Prostate gland (tissue), 2 donors: ENCODE data around the gene IL9. TPM values are rescaled to one million over a fixed set of nuclear protein-coding genes. Genes with fewer than 3 reads are reported as not detected.

Experiments used
- DNase-seq: peaks from one replicate; pipeline ENCODE4 v3.0.0-alpha.2; 2019; ENCODE audit warnings: low spot score
- H3K27ac ChIP-seq, 2 donors: fragments of 200-600 bp; sonication (generic); 2 replicates each; pipeline ENCODE4 v1.5.1; 2017 to 2019
- H3K27me3 ChIP-seq: fragments of 200-600 bp; sonication (generic); replicated peaks from 2 replicates; pipeline ENCODE4 v1.5.1; 2019; ENCODE audit not compliant: insufficient read depth
- H3K36me3 ChIP-seq, 2 donors: fragments of 200-600 bp; sonication (generic); 1 replicate in 1 of 2; 2 replicates in 1 of 2; pipeline versions ENCODE4 v1.5.1 to v1.8.1; 2017 to 2019
- H3K4me1 ChIP-seq: fragments of 200-600 bp; sonication (generic); replicated peaks from 2 replicates; pipeline ENCODE4 v1.5.1; 2019
- H3K4me3 ChIP-seq, 2 donors: fragments of 200-600 bp; sonication (generic); 2 replicates each; pipeline ENCODE4 v1.5.1; 2017 to 2019
- H3K9me3 ChIP-seq: fragments of 200-600 bp; sonication (generic); 2 replicates; pipeline ENCODE4 v1.5.1; 2017
- POLR2A ChIP-seq: fragments of 450-650 bp; IDR thresholded peaks from one replicate; pipeline ENCODE4 v1.6.1; 2016; ENCODE audit warnings: antibody characterized with exemption, mild to moderate bottlenecking
- POLR2AphosphoS5 ChIP-seq: sonication (generic); formaldehyde crosslinking; IDR thresholded peaks from one replicate; pipeline ENCODE4 v1.6.1; 2017; ENCODE audit warnings: antibody characterized with exemption
- whole genome bisulfite sequencing: methylation state at CpG from one replicate; pipeline ENCODE4 v1.1.5; 2018; 5-methylcytosine and 5-hydroxymethylcytosine counted together
- intact Hi-C: fragments of 100-400 bp; cut with DNase I; formaldehyde crosslinking; loops from one replicate; pipeline ENCODE4 v1.14.2; 2022
- total RNA-seq, 2 donors: library from RNA; depleted of rRNA; stranded (reverse); fragments of >200 nt; gene quantifications; one replicate each; pipeline ENCODE4 v1.1.0, GENCODE V29; 2016
- TF ChIP-seq, protein P1 (sequence below), 4 experiments: fragments of 200-600 bp in 2 of 4; fragments of 450-650 bp in 2 of 4; sonication (generic) in 2 of 4; IDR thresholded peaks; 1 replicate in 3 of 4; 2 replicates in 1 of 4; pipeline ENCODE4 v1.5.1; 2016 to 2019; ENCODE audit warnings: antibody characterized with exemption in 4 of 4, mild to moderate bottlenecking in 2 of 4, moderate library complexity in 2 of 4

The IL9 gene
- total RNA-seq, 2 donors from 2014 or later, result not detected

DNA sequence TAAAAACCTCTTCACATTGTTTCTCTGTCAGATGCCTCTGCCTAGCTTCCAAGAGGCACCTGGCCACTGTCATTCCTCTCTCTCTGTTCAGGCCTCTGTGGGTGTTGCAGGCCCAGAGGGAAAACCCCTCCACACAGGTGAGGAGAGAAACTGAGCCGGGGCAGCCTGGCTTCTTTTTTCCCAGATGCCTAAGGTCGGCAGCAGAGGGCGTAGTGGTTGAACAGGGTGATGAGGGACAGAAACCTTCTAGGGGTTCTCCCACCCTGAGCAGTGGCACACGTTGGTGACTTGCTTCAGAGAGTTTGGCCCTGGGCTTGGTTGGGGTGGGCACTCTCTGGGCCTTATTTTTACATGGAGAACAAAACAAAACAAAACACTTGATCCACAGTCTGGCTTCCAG lies 12.2 kb downstream of the IL9 start:
- no peaks in the 10 kb centered on the region for H3K4me1 ChIP-seq
- 69% methylated on average over 4 of the region's 4 CpGs for WGBS
- no peak overlapping the region for H3K4me3 ChIP-seq
- H3K27ac ChIP-seq, result no peak overlapping the region
- H3K9me3 ChIP-seq, result no peaks in the 10 kb centered on the region
- H3K36me3 ChIP-seq, result no peaks in the 10 kb centered on the region
- intact Hi-C loops, result loop anchor here (5.0 kb wide), 1 partner anchor 179 kb away; no protein-coding TSS in a partner anchor
- no peak for TF ChIP-seq POLR2A
- TF ChIP-seq POLR2AphosphoS5, result no peak
- TF ChIP-seq, protein P1, sequence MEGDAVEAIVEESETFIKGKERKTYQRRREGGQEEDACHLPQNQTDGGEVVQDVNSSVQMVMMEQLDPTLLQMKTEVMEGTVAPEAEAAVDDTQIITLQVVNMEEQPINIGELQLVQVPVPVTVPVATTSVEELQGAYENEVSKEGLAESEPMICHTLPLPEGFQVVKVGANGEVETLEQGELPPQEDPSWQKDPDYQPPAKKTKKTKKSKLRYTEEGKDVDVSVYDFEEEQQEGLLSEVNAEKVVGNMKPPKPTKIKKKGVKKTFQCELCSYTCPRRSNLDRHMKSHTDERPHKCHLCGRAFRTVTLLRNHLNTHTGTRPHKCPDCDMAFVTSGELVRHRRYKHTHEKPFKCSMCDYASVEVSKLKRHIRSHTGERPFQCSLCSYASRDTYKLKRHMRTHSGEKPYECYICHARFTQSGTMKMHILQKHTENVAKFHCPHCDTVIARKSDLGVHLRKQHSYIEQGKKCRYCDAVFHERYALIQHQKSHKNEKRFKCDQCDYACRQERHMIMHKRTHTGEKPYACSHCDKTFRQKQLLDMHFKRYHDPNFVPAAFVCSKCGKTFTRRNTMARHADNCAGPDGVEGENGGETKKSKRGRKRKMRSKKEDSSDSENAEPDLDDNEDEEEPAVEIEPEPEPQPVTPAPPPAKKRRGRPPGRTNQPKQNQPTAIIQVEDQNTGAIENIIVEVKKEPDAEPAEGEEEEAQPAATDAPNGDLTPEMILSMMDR (IDR thresholded peaks at IDR 0.05), result no peak
- no peak for DNase-seq
- no peaks in the 10 kb centered on the region for H3K27me3 ChIP-seq

DNA sequence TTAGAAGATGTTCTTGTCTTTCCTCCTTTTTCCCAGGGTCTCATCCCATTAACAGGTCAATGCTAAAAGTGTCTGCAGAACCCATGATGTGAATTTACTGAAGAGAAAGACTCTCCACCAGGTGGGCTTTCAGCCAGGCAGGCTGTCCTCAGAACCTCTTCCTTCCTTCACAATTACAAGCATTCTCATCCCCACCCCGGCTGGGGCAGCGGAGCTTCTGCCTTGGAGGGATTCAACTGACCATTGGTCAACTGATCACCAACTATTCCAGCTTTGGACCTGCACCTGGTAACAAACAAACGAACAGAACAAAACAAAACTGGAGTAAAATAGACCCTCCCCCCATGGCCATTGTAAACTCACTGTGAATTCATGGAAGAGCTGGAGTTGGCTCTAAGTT lies 12.6 kb downstream of the IL9 start:
- H3K4me3 ChIP-seq, result no peak overlapping the region
- H3K4me1 ChIP-seq, result no peaks in the 10 kb centered on the region
- WGBS, result 80% methylated on average over 3 of the region's 3 CpGs
- H3K9me3 ChIP-seq, result no peaks in the 10 kb centered on the region
- TF ChIP-seq, protein P1 (IDR thresholded peaks at IDR 0.05), result no peak
- no peak for TF ChIP-seq POLR2A
- no peak for TF ChIP-seq POLR2AphosphoS5
- DNase-seq, result no peak
- no peaks in the 10 kb centered on the region for H3K36me3 ChIP-seq
- H3K27me3 ChIP-seq, result no peaks in the 10 kb centered on the region
- intact Hi-C loops, result loop anchor here (5.0 kb wide), 1 partner anchor 179 kb away; no protein-coding TSS in a partner anchor
- H3K27ac ChIP-seq, result no peak overlapping the region

DNA sequence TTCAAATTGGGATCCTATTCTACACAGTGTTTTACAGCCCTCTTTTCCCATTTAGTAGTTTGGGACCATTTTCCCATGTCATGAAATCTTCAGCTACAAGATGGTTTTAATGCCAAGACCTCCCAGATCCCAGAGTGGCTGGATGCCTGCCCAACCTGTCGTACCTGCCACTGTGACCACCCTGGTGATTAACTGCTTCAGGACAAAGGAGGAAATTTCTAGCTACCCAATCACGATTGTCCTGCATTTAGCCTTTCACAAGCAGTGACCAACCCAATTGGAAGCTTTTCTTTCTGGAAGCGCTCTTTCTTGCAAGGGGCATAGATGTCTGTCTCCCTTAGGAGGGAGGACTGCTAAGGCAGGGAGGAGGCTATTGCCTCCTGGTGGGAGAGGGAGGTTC lies 13.8 kb downstream of the IL9 start:
- Histone ChIP-seq H3K27me3 (no peaks in the 10 kb centered on the region), H3K4me3 (no peak overlapping the region), H3K9me3 (no peaks in the 10 kb centered on the region), H3K27ac (no peak overlapping the region), H3K4me1 (no peaks in the 10 kb centered on the region), H3K36me3 (no peaks in the 10 kb centered on the region)
- WGBS, result 31% methylated on average over 3 of the region's 3 CpGs
- DNase-seq, result no peak
- TF ChIP-seq POLR2A (no peak), POLR2AphosphoS5 (no peak)
- TF ChIP-seq, protein P1 (IDR thresholded peaks at IDR 0.05), result no peak
- intact Hi-C loops, result loop anchor here (5.0 kb wide), 1 partner anchor 180 kb away; no protein-coding TSS in a partner anchor

DNA sequence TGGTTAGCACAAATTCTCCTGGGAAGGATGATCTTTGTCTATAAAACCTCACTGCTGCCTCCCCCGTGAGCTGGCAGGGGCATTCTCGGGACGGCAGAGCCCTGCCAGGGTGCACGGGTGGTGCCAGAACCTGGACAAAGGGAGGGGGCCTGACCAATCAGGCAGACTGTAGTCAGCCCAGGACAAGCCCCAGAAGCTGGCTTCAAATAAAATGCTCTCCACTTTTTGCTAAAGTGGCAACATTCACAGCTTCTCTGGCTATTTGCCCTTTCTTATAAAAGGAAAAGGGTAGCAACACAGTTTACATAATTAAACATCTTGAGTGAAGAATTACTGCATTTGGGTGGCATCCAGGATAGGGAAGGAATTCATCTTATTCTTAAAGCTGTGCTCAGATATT lies 14.4 kb downstream of the IL9 start:
- H3K27ac ChIP-seq, result no peak overlapping the region
- H3K4me3 ChIP-seq, result no peak overlapping the region
- no peak for DNase-seq
- H3K27me3 ChIP-seq, result no peaks in the 10 kb centered on the region
- WGBS, result 11% methylated on average over 4 of the region's 4 CpGs
- TF ChIP-seq POLR2A (no peak), POLR2AphosphoS5 (no peak)
- TF ChIP-seq, protein P1 (IDR thresholded peaks at IDR 0.05), result no peak
- H3K36me3 ChIP-seq, result no peaks in the 10 kb centered on the region
- no peaks in the 10 kb centered on the region for H3K9me3 ChIP-seq
- H3K4me1 ChIP-seq, result no peaks in the 10 kb centered on the region
- intact Hi-C loops, result loop anchor here (5.0 kb wide), 1 partner anchor 181 kb away; no protein-coding TSS in a partner anchor

DNA sequence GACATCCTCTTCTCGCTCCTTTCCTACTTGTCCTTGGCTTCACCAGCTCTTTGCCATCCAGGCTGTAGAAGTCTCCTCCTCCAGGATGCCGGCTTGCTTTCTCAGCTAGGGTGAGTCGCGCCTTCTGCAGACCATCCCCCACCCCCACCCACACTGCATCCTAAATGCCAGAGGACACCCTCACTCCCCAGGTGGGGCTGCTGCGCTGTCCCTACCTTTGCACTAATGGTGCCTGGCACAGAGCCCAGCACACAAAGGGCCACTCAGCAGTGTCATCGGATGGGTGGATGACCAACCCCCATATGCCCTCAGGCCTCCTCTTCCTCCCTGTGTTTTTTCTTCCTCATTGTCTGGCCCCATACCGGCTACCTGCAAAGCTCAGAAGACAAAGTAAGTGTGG lies 14.8 kb downstream of the IL9 start:
- no peaks in the 10 kb centered on the region for H3K36me3 ChIP-seq
- no peaks in the 10 kb centered on the region for H3K4me1 ChIP-seq
- 48% methylated on average over 7 of the region's 7 CpGs for WGBS
- no peaks in the 10 kb centered on the region for H3K9me3 ChIP-seq
- DNase-seq, result no peak
- intact Hi-C loops, result loop anchor here (5.0 kb wide), 1 partner anchor 182 kb away; no protein-coding TSS in a partner anchor
- TF ChIP-seq, protein P1 (IDR thresholded peaks at IDR 0.05), result no peak
- TF ChIP-seq POLR2A (no peak), POLR2AphosphoS5 (no peak)
- H3K27me3 ChIP-seq, result no peaks in the 10 kb centered on the region
- H3K27ac ChIP-seq, result no peak overlapping the region
- H3K4me3 ChIP-seq, result no peak overlapping the region
